Measurements from ENCODE around the gene SEMA5A. TPM values are rescaled to one million over a fixed set of nuclear protein-coding genes. Genes with fewer than 3 reads are reported as not detected.

SEMA5A gene
- total RNA-seq, 1 donor from 2014 or later: 11.9 TPM

DNA sequence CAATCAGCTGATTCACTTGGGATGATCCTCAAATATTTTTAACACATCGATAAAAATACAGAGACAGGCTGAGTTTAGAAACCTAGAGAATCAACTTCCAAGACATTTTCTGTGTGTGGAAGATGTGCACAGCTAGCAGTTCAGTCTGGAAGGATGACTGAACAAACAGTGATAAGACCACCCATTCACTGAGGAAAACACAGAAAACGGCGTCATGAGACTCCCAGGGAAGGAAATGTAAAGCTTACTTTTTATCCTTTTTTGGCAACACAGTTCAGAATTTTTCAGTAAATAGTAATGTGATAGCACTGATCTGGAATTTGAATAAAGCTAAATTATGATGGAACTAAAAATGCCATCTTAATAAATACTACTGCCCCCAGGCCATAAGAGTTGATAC lies 277.6 kb downstream of the SEMA5A start:
- Histone ChIP-seq H2AFZ (replicated peaks) (no peak overlapping the region), H3K9ac (no peak overlapping the region), H3K27me3 (no peaks in the 10 kb centered on the region), H3K9me3 (ENCODE audit: low read depth) (no peaks in the 10 kb centered on the region), H3K27ac (no peak overlapping the region), H3K4me1 (no peaks in the 10 kb centered on the region), H3K79me2 (ENCODE audit: low read depth) (no peaks in the 10 kb centered on the region), H3F3A (ENCODE audit: low read depth) (no peaks in the 10 kb centered on the region), H3K4me3 (no peak overlapping the region), H3K36me3 (no peaks in the 10 kb centered on the region), H4K20me1 (ENCODE audit: low read depth) (no peaks in the 10 kb centered on the region), H3K4me2 (no peak overlapping the region)
- TF ChIP-seq, protein P1, sequence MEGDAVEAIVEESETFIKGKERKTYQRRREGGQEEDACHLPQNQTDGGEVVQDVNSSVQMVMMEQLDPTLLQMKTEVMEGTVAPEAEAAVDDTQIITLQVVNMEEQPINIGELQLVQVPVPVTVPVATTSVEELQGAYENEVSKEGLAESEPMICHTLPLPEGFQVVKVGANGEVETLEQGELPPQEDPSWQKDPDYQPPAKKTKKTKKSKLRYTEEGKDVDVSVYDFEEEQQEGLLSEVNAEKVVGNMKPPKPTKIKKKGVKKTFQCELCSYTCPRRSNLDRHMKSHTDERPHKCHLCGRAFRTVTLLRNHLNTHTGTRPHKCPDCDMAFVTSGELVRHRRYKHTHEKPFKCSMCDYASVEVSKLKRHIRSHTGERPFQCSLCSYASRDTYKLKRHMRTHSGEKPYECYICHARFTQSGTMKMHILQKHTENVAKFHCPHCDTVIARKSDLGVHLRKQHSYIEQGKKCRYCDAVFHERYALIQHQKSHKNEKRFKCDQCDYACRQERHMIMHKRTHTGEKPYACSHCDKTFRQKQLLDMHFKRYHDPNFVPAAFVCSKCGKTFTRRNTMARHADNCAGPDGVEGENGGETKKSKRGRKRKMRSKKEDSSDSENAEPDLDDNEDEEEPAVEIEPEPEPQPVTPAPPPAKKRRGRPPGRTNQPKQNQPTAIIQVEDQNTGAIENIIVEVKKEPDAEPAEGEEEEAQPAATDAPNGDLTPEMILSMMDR (IDR thresholded peaks at IDR 0.05): no peak
- TF ChIP-seq EZH2phosphoT487 (IDR thresholded peaks at IDR 0.05) (no peak), EZH2 (IDR thresholded peaks at IDR 0.05) (no peak)
- Mint-ChIP-seq H3K27me3 (ENCODE audit: insufficient read depth, low read depth) (peaks cover 5% of the 10 kb centered on the region), H3K4me3 (no peak overlapping the region), H3K9me3 (peaks cover 3% of the 10 kb centered on the region), H3K27ac (no peak overlapping the region), H3K4me1 (peaks cover 4% of the 10 kb centered on the region), H3K36me3 (peaks cover under 1% of the 10 kb centered on the region)
- DNase-seq (ENCODE audit: low spot score): no peak

DNA sequence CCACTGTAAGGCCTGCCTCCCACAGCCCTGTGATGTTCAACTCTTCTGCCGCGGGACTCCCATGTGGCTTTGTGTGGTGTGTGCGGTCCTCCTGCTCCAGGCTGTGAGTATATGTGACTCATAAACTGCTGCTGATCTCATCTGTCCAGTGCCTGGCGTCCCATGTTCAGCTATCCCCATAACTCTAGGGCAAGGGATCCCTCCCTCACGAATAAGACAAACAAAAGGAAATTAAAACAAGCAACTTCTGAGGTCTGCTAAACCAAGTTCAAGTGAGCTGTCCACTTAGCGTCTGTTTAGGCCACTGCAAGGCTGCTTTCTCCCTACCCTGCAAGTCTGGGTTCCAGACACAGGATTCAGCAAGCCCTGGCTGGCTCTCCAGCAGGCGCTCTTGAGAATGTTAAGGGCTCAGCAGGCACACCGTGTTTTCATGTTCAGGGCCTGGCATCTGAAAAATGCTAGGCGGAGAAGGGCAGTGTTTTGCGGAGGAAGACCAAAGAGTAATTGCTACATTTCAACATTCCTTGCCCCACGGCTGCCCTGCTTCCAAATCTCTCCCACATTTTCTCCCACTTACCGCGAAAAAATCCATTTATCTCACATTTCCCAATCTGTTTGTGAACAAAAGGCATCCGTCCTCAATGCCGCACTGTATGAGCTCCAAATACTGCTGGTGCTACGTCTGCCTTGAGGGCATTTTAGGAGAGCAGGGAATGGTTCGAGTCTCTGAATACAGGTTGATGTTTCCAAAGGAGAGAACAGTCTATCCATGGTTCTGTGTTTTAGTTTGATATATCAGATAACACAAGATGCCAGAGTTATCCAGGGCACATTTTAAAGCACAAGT lies 280.2 kb downstream of the SEMA5A start:
- Mint-ChIP-seq H3K27me3 (ENCODE audit: insufficient read depth, low read depth) (peaks cover 6% of the 10 kb centered on the region), H3K36me3 (peaks cover 2% of the 10 kb centered on the region), H3K27ac (no peak overlapping the region), H3K4me3 (no peak overlapping the region), H3K4me1 (peaks cover 4% of the 10 kb centered on the region), H3K9me3 (peaks cover 4% of the 10 kb centered on the region)
- no peaks in the 10 kb centered on the region for H3K27me3 ChIP-seq
- no peak overlapping the region for H3K9ac ChIP-seq
- no peak overlapping the region for H3K4me3 ChIP-seq
- H3K79me2 ChIP-seq (ENCODE audit: low read depth): no peaks in the 10 kb centered on the region
- no peaks in the 10 kb centered on the region for H3F3A ChIP-seq (ENCODE audit: low read depth)
- no peak for TF ChIP-seq EZH2phosphoT487 (IDR thresholded peaks at IDR 0.05)
- TF ChIP-seq, protein P1 (IDR thresholded peaks at IDR 0.05): no peak
- TF ChIP-seq EZH2 (IDR thresholded peaks at IDR 0.05): no peak
- H3K9me3 ChIP-seq (ENCODE audit: low read depth): no peaks in the 10 kb centered on the region
- no peaks in the 10 kb centered on the region for H3K4me1 ChIP-seq
- H3K4me2 ChIP-seq: no peak overlapping the region
- peak; percentile 11 for DNase-seq (ENCODE audit: low spot score)
- H4K20me1 ChIP-seq (ENCODE audit: low read depth): no peaks in the 10 kb centered on the region
- H2AFZ ChIP-seq (replicated peaks): no peak overlapping the region
- H3K36me3 ChIP-seq: no peaks in the 10 kb centered on the region
- H3K27ac ChIP-seq: no peak overlapping the region

DNA sequence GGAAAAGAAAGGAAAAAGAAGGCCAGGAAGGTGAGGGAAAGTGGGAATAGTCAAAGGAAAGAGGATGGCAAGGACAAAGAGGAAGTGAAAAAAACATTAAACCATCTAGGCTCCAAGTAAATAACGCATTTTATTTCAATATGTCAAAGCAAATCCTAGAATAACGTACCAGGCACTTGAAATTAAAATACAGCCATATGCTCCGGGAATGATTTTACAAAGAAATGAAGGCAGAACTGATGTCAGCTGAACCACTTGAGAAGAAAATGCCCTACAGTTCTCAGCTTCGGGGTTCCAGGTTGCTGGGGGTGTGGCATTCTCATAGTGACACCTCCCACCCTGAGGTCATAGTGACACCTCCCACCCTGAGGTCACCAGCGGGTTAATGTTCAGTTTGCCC lies 281.6 kb downstream of the SEMA5A start:
- peaks cover 2% of the 10 kb centered on the region for H3K36me3 Mint-ChIP-seq
- Histone ChIP-seq H3K79me2 (ENCODE audit: low read depth) (no peaks in the 10 kb centered on the region), H3K27ac (no peak overlapping the region), H4K20me1 (ENCODE audit: low read depth) (no peaks in the 10 kb centered on the region), H3K27me3 (no peaks in the 10 kb centered on the region), H3K4me1 (no peaks in the 10 kb centered on the region), H3F3A (ENCODE audit: low read depth) (no peaks in the 10 kb centered on the region), H3K36me3 (no peaks in the 10 kb centered on the region), H3K4me2 (no peak overlapping the region), H3K9me3 (ENCODE audit: low read depth) (no peaks in the 10 kb centered on the region), H2AFZ (replicated peaks) (no peak overlapping the region), H3K4me3 (no peak overlapping the region), H3K9ac (no peak overlapping the region)
- TF ChIP-seq, protein P1 (IDR thresholded peaks at IDR 0.05): no peak
- TF ChIP-seq EZH2 (IDR thresholded peaks at IDR 0.05) (no peak), EZH2phosphoT487 (IDR thresholded peaks at IDR 0.05) (no peak)
- H3K27me3 Mint-ChIP-seq (ENCODE audit: insufficient read depth, low read depth): peaks cover 2% of the 10 kb centered on the region
- DNase-seq (ENCODE audit: low spot score): no peak
- no peak overlapping the region for H3K27ac Mint-ChIP-seq
- H3K4me1 Mint-ChIP-seq: peaks cover 4% of the 10 kb centered on the region
- H3K4me3 Mint-ChIP-seq: no peak overlapping the region
- H3K9me3 Mint-ChIP-seq: peaks cover 4% of the 10 kb centered on the region
